ENCODE measurements around the gene BPHL.

DNA sequence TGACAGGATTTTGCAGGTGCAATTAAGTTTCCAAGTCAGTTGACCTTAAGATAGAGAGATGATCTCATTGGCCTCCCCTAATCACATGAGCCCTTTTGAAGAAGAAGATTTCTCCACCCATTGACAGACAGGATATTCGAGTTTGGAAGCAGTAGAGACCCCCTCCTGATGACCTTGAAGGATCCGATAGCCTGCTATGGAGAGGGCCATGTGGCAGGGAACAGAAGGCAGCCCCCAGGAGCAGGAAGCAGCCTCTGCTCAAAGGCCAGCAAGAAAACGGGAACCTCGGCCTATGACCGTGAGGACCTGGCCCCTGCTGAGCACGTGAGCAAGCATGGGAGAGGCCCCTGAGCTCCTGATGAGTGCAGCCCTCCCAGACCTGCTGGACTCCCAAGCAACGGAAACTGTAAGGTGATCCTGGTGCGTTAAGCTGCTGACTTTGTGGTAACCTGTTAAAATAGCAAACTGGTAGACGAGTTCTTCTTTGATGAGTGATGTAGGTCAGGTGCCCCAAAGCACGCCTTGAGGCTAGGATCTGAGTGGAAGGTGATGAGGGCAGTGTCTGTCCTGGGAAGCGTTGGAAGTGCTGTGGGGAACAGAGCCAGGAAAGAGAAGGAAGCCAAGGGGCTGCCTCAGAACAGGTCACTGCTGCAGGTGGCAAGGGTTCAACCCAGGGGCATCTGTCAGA lies 57.3 kb downstream of the BPHL start:
- TF ChIP-seq POLR2AphosphoS5 (IDR thresholded peaks at IDR 0.05; ENCODE audit: insufficient read depth in 1 of 2, low read depth in 1 of 2) = no peak
- TF ChIP-seq, protein P1, sequence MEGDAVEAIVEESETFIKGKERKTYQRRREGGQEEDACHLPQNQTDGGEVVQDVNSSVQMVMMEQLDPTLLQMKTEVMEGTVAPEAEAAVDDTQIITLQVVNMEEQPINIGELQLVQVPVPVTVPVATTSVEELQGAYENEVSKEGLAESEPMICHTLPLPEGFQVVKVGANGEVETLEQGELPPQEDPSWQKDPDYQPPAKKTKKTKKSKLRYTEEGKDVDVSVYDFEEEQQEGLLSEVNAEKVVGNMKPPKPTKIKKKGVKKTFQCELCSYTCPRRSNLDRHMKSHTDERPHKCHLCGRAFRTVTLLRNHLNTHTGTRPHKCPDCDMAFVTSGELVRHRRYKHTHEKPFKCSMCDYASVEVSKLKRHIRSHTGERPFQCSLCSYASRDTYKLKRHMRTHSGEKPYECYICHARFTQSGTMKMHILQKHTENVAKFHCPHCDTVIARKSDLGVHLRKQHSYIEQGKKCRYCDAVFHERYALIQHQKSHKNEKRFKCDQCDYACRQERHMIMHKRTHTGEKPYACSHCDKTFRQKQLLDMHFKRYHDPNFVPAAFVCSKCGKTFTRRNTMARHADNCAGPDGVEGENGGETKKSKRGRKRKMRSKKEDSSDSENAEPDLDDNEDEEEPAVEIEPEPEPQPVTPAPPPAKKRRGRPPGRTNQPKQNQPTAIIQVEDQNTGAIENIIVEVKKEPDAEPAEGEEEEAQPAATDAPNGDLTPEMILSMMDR (IDR thresholded peaks at IDR 0.05) = no peak
- TF ChIP-seq POLR2A (IDR thresholded peaks at IDR 0.05) = no peak

Measured in vagina (tissue), 2 donors.